Brain microvascular endothelial cell (primary cell): ENCODE data around the gene SLC25A25.

ENCODE experiments used
- DNase-seq: peaks from one replicate; pipeline ENCODE4 v3.0.0-alpha.2; 2020
- H3K27ac ChIP-seq: fragments of 250-450 bp; sonication (Bioruptor Pico); 2 replicates; pipeline ENCODE4 v1.5.1; 2020; ENCODE audit warnings: mild to moderate bottlenecking, moderate library complexity
- H3K27me3 ChIP-seq: fragments of 250-450 bp; sonication (Bioruptor Pico); replicated peaks from 2 replicates; pipeline ENCODE4 v1.5.1; 2020; ENCODE audit warnings: mild to moderate bottlenecking
- H3K36me3 ChIP-seq: fragments of 250-450 bp; sonication (Bioruptor Pico); replicated peaks from 2 replicates; pipeline ENCODE4 v1.5.1; 2020; ENCODE audit warnings: mild to moderate bottlenecking
- H3K4me3 ChIP-seq: 2 replicates; pipeline ENCODE4 v1.5.1; 2011; ENCODE audit warnings: low read depth, mild to moderate bottlenecking, control low read depth, low read length, moderate library complexity
- in situ Hi-C: cut with HindIII; loops from 2 replicates; pipeline ENCODE4 v1.10.0; 2017; ENCODE audit warnings: low sequenced_read_pairs, low pct_ligation_motif_present
- TF ChIP-seq, protein P1 (sequence below): IDR thresholded peaks from 2 replicates; pipeline ENCODE4 v1.5.1; 2011; ENCODE audit warnings: low read depth, mild to moderate bottlenecking, moderate library complexity, low read length, control low read depth, inconsistent platforms; ENCODE audit errors: missing control alignments

SLC25A25 gene

DNA sequence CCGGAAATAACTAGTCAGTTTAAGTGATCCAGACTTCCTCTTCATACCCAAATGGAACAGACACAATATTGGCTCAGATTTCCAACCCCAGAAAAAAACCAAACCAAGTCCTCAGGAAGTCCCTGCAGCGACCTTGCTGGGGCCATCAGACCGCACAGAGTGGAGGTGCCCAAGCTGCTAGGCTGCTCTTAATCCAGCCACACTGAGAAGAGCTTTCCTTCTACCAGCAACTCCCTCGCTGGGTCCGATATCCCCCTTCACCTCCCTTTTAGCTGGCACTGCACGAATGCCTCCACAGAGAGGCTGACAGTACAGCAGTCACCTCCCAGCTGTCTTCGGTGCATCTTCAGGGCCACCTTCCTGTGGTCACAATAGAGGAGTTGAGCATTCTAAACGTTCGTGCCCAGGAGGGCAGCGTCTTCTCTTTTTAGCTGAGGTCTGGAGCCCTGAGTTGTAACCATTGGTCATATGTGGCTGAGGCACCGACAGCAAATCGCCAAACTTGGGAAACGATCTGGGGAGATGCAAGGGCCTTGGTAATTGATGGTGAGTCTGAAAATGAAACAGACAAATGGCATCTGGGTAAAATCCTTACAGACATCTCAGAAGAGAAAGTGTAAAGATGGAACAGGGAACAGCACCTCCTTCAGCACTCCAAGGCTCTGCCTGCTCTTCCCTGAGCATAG lies 6.6 kb upstream of the SLC25A25 start:
- Histone ChIP-seq H3K27me3 (no peaks in the 10 kb centered on the region), H3K36me3 (no peaks in the 10 kb centered on the region), H3K27ac (no peak overlapping the region), H3K4me3 (no peak overlapping the region)
- in situ Hi-C loops: no loop called here
- TF ChIP-seq, protein P1, sequence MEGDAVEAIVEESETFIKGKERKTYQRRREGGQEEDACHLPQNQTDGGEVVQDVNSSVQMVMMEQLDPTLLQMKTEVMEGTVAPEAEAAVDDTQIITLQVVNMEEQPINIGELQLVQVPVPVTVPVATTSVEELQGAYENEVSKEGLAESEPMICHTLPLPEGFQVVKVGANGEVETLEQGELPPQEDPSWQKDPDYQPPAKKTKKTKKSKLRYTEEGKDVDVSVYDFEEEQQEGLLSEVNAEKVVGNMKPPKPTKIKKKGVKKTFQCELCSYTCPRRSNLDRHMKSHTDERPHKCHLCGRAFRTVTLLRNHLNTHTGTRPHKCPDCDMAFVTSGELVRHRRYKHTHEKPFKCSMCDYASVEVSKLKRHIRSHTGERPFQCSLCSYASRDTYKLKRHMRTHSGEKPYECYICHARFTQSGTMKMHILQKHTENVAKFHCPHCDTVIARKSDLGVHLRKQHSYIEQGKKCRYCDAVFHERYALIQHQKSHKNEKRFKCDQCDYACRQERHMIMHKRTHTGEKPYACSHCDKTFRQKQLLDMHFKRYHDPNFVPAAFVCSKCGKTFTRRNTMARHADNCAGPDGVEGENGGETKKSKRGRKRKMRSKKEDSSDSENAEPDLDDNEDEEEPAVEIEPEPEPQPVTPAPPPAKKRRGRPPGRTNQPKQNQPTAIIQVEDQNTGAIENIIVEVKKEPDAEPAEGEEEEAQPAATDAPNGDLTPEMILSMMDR: no peak
- no peak for DNase-seq

DNA sequence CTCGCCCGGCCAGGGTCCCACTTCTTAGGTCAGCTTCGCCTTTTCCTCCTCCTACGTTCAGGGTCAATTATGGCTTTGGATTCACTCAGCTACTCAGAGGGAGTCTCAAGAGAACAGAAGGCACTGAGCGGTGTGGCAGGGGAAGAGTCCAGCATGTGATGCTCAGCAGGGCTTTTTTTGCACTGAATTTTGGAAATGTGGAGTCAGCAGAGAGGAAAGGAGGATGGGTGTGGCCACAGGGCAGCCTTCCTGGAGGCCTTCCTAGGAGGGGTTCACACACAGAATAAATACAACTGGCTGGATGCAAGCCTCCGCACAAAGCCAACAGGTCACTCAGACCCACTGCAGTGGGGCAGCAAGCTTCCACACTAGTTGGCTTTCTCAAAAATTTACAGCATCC lies 5.8 kb upstream of the SLC25A25 start:
- DNase-seq: no peak
- Histone ChIP-seq H3K4me3 (no peak overlapping the region), H3K27ac (no peak overlapping the region), H3K27me3 (no peaks in the 10 kb centered on the region), H3K36me3 (no peaks in the 10 kb centered on the region)
- TF ChIP-seq, protein P1: no peak
- in situ Hi-C loops: no loop called here

DNA sequence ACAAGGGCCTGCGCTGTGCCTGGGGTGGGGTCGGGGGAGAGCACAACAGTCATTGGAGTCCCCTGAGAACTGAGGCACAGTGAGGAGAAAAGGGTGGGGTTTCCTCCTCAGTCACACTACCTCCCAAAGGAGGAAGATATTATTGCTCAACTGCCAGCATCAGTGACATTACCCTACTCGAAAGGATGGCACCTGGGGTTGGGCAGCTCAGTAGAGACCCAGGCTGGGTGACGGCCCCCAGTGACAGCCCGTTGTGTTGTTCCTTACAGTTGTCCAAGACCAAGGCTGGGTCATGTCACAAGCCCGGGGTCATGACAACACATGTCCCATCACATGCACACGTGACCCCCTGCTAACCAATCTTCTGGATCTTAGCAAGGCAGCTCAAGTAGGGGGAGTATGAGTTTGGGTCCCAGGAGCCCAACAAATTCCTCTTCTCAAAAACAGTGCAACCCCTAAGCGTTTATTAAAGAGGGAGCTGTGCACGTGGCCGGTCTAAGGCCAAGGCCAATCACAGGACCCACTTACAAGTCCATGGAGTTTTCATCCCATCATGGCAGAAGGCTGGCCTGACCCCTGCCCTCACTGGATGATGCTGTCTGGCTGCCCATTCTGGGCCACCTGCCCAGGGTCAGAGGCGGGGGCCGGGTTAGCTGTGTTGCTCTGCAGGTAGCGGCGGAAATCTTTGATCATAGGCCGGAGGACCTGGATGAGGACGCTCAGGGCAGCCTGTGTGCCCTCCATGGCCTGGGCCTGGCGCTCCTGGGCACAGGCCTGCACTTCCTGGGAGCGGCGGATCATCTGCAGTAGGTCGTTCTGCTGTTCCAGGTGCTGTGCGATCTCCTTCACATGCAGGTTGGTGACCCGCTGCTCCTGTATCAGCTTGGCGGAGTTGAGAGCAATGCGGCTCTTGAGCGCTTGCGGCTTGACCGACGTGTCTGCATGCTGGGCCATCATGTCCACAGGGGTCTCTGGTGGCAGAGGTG lies 4.9 kb upstream of the SLC25A25 start:
- in situ Hi-C loops: no loop called here
- no peak for DNase-seq
- no peak overlapping the region for H3K27ac ChIP-seq
- no peaks in the 10 kb centered on the region for H3K36me3 ChIP-seq
- H3K27me3 ChIP-seq: no peaks in the 10 kb centered on the region
- TF ChIP-seq, protein P1: no peak
- no peak overlapping the region for H3K4me3 ChIP-seq

DNA sequence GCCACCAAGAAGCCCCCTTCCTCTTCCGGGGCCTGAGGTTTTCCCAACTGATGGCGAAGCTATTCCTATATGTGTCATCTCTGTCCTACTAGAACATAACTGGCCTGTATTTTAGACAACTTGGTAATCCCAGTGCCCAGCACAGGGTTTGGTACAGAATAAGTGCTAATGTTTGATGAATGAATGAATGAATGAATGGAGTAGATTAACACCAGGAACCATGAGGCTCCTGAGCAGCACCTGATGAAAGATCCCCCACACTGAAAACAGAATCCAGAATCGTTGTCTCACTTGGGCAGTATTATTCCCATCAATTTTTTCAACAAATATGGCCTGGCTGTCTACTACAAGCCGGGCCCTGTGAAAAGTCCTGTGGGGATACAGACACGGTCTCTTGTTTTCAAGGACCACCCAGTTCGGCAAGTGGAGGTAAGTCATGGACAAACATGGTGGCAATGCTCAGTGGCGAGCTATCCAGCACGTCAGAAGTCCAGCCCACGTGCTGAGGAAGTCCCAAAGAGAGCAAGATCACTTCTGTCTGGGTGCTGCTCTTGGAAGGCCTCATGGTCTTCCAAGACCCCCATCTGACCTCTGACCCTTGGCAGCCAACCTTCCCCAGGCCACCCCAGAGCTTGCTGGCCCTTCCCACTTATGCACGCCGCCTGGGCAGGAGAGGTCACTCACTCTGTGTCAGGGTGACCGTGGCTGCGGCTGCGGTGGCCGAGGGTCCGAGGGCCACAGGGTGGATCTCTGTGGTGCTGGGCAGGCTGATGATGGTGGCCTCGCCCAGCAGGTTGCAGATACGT lies 1.9 kb upstream of the SLC25A25 start:
- Histone ChIP-seq H3K36me3 (no peaks in the 10 kb centered on the region), H3K27ac (no peak overlapping the region), H3K4me3 (peak overlapping the region; percentile 52), H3K27me3 (no peaks in the 10 kb centered on the region)
- in situ Hi-C loops: no loop called here
- TF ChIP-seq, protein P1: no peak
- DNase-seq: no peak

DNA sequence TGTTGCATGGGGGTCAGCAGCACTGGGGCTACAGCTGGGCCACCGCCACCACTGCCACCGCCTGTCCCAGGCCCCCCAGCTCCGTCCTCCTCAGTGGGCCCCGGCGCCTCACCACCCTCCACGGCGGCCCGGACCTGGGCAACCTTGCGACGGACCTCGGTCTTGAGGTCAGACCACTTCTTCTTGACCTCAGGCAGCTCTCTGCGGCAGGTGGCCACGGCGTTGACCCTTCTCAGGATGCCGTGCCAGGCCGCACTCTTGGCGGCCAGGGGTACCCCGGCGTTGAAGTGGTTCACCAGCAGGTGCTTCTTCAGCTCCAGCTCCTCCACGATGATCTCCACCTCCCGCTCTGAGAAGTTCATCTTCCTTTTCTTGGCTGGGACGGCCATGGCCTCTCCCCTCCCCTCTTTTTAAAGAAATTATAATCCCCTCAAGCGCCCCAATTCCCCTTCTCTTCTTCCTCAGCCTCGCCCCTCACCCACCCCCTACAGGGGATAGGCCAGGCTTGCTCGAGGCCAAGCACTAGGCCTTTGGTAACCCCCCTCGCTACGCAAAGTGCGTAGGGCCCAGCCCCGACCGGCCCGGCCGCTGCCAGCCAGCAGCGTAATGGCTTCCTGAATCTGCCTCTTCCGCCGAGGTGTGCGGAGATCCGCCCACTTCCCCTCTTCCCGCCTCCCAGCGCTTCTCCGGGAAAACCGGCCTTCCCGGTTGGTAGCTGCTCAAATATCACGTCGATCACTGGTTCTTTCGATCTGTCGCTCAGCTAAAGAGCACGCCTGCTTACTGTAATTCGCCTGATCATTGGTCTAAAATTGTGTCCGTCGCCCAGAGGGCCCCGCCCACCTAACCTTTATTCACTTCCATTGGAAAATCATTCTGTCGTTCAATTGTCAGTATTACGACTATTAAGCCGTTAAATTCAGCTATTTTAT lies 1.1 kb upstream of the SLC25A25 start, which contains the start of gene NAIF1:
Gene NAIF1, minus strand, starts transcription at position 608 of the 932 bp plus-strand sequence. Its CDS starts 219 bp downstream, at position 389.
- Histone ChIP-seq H3K4me3 (peak within 1 kb of the TSS; percentile 84), H3K36me3 (no peaks in the 10 kb centered on the region), H3K27me3 (no peaks in the 10 kb centered on the region), H3K27ac (peak within 1 kb of the TSS; percentile 97)
- TF ChIP-seq, protein P1: no peak
- peak; percentile 99 for DNase-seq
- in situ Hi-C loops: no loop called here
